GM18519 (cell line): ENCODE measurements around the gene TASOR.

ENCODE experiments used
- ATAC-seq: cut with Tn5 transposase; IDR thresholded peaks from one replicate; pipeline ENCODE4 v1.9.1; 2021; ENCODE audit warnings: mild to moderate bottlenecking, moderate library complexity; ENCODE audit not compliant: unreplicated experiment, low FRiP score

The TASOR gene

GRCh38 chr3:56684029-56684428 lies 964 bp upstream of the TASOR start:
- no peak for ATAC-seq

DNA sequence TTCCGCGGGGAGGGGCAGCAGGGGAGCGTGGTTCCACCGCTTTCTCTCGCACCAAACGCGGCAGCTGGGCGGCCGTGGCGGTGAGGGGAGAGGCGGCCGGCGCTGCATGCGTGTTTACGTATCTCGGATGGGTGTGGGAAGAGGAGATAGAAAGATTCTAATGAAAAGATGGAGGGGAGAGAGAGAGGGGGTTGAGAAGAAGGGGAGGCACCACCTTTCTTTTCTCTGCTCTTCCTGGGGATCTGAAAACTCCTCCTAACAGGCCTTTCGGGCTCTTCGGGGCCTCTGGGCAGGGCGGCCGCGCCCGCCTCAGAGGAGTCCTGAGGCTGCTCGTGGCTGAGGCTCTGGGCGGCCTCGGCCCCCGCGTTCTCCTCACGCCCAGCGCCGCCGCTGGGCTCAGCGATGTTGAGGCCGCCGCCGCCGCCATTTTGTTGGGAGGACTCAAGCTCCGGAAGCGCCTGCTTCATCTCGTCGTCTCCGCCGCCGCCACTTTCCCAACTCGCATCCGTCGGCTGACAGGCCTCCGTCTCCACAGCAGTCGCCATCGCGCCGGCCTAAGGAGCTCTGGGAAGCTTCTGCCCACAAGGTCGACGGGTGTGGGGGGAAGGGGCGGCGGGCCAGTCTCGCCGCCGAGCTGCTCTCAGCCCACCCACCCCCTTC lies 473 bp downstream of the TASOR start:
- ATAC-seq = peak; percentile 45

GRCh38 chr3:56681984-56682461 lies 1.0 kb downstream of the TASOR start:
- no peak for ATAC-seq

DNA sequence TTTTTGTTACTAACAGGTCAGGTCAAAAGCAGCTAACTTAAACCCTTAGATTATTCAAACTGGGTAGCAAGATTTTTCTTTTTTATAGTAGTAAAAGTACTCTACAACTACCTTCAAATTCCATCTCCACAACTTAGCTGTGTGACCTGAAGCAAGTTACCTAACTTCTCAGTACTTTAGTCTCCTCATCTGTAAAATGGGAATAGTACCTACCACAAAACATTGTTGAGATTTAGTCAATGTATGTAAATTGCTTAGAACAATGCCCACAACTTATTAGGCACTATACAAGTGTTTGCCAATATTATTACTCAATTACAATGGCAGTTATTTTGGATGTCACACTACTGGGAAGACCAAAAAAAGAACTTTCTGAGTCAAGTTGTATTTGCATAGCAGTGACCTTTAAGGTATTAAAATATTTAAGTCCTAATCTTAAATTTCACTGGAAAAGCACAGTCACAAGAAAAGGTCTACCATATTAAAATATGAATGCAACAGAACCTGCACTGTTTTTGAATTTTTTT lies 2.9 kb downstream of the TASOR start:
- no peak for ATAC-seq

GRCh38 chr3:56677286-56677685 lies 5.8 kb downstream of the TASOR start:
- no peak for ATAC-seq

- no peak for ATAC-seq
Observed at GRCh38 chr3:56673781-56674457, 9.1 kb downstream of the TASOR start.

DNA sequence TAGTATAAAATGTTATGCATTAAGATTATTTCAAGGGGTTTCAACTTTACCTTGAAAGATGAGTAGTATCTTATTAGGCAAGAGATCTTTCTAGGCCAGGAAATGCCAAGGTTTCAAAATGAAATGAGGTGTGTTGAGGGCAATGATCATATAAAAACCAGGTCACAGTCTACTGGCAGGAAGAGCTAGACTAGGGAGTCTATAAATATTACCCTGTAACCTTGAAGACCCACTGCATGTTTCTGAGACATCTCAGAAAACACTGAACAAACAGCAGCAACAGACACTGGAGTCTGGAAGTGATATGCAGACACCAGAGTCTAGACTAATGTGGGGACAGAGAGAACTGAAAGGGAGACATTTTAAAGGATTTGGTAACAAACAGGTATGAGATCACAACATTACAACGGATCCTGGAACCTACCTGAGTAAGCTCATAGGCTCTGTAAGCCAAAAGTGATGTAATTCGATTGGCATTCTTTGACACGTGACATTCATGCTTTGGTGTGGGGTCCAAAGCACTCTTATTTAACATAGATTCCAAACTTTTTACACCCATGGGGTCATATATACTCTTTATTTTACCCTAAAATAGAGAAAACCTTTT lies 15.0 kb downstream of the TASOR start:
- ATAC-seq = no peak

DNA sequence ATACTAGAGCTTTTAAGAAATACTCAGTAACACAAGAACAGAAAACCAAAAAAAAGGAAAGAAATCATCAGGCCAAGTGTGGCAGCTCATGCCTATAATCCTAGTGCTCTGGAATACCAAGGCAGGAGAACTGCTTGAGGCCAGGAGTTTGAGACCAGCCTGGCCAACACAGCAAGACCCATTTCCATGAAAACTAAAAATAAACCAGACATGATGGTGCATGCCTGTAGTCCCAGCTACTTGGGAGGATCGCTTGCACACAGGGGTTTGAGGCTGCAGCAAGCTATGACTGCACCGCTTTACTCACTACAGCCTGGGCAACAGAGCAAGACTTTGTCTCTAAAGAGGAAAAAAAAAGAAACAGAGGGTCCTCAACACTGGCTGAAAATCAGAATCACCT lies 18.2 kb downstream of the TASOR start:
- ATAC-seq = no peak

DNA sequence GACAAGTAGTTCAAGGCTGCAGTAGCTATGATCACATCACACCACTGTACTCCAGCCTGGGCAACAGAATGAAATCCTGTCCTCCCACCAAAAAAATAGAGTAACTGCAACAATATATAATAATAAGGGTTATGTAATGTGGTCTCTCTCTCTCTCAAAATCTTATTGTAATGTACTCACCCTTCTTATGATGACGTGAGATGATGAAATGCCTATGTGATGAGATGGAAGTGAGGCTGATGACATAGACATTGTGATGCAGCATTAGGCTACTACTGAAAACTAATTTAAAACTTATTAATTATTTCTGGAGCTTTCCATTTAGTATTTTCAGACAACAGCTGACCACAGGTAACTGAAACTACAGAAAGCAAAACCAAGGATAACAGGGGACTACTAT lies 27.4 kb downstream of the TASOR start:
- no peak for ATAC-seq

GRCh38 chr3:56654460-56654859 lies 28.6 kb downstream of the TASOR start:
- no peak for ATAC-seq

- ATAC-seq = no peak
Observed at GRCh38 chr3:56645407-56645806, 37.7 kb downstream of the TASOR start.

- ATAC-seq = no peak
Observed at GRCh38 chr3:56633602-56634535, 49.2 kb downstream of the TASOR start.
